Anterior cingulate cortex (tissue), 58 donors: ENCODE results near the gene SLC25A19.
A peak's percentile ranks its signal among the peaks of the same experiment; 100 is the strongest.

ENCODE experiments used
- DNase-seq, 58 donors: peaks; one replicate each; lab custom pipeline; 2025; lab: John Stamatoyannopoulos, UW

The SLC25A19 gene

GRCh38 chr17:75289115-75289831 lies at the start of gene SLC25A19:
SLC25A19 (minus strand) TSS chr17:75289433; CDS start chr17:75286764, 2,669 bp downstream.
- DNase-seq: peak; percentile 65 to 99 (median 98)

DNA sequence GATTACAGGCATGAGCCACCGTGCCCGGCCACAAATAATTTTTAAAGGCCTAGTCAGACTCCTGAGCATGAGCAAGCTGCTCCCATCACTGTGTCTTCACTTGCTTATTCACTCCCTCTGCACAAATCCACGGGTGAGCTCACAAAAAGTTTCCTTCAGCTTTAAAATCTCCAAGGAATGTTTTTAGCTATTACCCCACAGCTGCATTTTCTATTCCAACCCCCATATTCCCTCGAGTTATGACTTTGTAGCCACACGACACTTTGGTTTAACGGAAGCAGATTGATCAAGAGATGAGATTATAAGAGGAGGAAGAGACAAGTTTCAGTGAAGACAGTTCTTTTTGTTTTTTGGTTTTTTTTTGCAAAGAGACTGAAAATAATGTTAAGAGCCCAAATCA lies 49.1 kb upstream of the SLC25A19 start:
- no peak for DNase-seq

DNA sequence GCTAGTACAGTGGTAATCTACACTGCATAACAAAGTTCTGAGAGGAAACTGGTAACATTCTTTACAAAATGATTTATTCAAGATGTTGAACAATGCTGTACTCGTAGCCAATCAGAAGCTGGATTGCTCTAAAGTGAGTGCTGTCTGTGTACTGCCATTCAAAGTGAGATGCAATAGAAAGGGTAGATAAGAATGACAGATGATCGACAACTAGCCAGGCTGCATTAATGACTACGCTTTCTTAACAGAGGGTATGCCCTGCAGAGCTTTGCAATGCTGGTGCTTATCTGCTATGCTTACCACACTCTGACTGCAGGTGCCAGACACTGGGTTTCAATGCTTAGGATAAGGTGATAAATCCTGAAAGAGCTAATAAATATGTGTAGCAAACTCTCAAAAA lies 46.1 kb upstream of the SLC25A19 start:
- DNase-seq: no peak

GRCh38 chr17:75334723-75335122 lies 45.5 kb upstream of the SLC25A19 start:
- no peak for DNase-seq

DNA sequence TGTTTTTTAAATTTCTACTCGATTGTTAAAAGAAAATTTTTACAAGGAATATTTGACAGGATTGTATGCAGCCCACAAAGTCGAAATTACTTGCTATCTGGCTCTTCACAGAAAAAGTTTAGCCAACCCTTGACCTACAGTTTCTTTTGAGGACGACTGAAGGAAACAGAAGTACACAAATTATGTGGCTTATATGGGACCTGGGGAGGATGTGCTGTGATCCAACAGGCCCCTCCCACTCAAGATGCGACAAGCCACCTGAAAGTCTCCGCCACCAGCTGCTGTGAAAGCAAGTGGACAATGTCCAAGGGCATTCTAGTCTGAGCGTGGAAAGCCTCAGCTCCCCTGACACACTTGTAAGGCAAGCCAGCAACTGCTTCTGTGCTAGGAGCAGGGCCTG lies 42.4 kb upstream of the SLC25A19 start:
- DNase-seq: no peak

DNA sequence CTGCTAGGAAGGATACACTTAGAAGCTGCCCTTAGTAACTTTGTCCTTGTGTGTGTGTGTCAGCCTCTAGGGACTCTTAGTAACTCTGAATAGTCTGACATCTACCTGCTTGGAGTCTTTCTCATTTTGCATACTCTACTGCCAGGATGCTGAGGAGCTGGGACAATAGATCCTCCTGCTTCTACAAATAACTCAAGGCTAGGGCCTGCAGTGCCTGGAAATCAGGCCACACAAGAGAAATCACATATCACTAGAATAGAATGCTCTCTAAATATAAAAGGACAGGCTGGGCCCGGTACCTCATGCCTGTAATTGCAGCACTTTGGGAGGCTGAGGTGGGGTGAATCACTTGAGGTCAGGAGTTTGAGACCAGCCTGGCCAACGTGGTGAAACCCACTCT lies 38.5 kb upstream of the SLC25A19 start:
- DNase-seq: no peak

- no peak for DNase-seq
Observed at GRCh38 chr17:75326226-75326848, 37.1 kb upstream of the SLC25A19 start.

DNA sequence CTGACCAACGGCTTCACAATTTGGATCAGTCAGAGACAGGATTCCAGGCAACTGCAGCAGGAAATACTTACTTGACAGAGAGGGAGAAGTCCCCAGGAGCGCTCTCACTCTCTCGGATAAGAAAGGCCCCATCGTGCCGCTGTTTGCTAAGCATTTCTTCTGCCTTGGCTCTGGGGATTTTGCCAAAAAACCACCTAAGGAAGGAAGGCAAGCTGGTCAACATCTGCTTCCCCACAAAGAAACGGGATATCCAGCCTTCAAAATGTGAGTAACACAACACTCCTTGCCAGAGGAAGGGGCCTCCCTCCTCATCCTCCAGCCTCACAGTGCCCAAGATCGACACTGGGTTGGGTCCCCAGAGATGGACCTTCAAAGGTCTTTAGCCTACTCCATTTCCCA lies 36.6 kb upstream of the SLC25A19 start:
- DNase-seq: no peak

- no peak for DNase-seq
Observed at GRCh38 chr17:75325348-75325747, 36.1 kb upstream of the SLC25A19 start.

DNA sequence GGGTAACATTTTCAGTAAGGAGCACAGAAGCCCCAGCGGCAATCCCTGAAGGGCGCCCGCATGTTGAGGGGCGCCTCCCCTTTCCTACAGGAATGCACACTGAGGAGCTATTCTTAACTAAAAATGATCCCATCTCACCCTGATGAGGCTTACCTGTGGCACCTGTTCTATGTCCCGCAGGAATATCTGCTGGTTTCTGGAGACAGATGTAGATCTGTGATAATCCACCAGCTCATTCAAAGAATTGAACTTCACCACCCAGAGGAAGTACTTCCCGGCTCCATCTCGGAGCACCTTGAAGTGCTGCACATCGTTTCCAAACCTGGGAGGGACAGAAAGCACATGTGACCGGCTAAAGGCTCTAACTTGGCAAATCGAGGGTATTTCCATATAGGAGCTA lies 32.3 kb upstream of the SLC25A19 start:
- no peak for DNase-seq

GRCh38 chr17:75319904-75320691 lies 30.9 kb upstream of the SLC25A19 start:
- DNase-seq: no peak

GRCh38 chr17:75318615-75319222 lies 29.5 kb upstream of the SLC25A19 start:
- no peak for DNase-seq

DNA sequence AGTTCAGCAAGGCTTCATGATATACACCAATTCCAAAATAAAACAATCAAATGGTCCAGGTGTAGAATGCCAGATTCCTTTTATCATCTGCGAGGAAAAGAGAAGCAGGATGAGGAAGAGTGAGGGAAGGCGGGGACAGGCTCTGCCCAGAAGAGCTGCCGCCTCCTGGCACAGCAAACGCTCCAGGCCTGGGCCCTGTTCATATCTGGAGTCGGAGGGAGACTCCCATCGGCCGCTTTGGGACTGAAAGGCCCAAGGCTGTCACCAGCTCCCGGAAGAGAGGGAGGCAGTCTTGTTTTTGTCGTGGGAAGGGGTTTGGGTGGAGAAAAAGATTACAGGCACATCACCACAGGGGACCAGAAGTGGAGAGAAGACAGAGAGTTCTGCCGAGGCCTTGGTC lies 29.0 kb upstream of the SLC25A19 start:
- no peak for DNase-seq

- DNase-seq: no peak
Observed at GRCh38 chr17:75317671-75318070, 28.4 kb upstream of the SLC25A19 start.

GRCh38 chr17:75316253-75316652 lies 27.0 kb upstream of the SLC25A19 start:
- DNase-seq: no peak

DNA sequence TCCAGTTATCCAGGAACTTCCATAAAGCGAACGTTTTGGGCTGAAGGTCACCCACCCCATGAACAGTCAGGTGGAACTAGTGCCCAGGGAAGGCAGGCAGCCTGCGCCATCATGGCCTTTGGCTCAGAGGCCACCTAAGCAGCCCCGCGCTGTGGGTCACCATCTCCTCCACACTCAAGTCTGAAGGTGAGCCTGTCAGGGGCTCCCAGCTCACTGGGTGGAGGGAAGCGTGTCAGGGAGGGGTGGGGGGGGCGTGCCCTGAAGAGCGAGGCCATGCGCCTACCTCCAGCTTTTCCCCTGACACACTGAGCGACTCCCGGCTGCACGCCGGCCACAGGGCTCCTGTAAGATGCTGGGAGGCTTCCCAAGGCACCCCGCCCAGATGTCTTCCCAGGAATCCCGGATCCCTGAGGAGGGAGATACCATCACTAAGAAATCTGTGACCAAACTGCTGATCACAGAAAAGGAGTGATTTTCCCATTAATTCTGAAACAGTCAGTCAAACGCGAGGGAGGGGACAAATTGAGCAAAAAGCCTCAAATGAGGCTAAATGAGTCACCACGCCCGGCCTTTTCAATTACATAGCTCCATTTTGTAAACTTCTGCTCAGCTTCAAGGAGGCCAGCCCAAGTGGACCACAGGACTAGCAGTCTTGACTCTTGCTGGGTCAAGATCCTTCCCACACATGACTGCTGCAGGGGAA lies 26.5 kb upstream of the SLC25A19 start:
- no peak for DNase-seq

DNA sequence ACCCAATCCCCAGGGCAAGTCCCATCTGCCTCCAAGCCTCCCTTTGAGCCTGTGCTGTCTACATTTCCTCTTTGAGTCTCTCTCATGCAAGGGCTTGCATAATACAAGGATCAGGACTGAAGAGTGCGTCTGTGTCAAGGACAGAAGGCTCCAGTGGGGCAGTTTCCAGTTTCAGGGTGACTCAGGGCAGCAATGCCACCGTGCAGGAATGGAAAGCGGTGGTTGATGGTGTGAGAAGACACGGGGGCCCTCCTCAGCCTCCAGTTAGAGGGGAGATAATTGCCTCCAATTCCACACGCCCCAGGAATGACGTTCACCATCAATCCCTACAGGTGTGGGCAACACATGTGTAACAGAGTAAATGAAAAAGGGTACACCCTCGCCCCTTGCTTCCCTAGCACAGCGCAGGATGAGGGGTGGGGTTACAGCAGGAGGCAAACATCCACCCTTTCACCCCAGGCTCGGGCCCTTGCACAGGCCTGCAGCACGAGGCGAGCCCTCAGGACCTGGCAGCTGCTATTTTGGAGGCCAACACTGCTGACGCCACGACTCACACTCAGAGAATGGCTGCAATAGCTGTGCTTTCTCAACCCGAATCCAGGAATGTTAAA lies 24.8 kb upstream of the SLC25A19 start:
- peak in 2 of 58 donors; percentile 16 to 21 for DNase-seq

GRCh38 chr17:75308732-75309629 lies 19.7 kb upstream of the SLC25A19 start:
- no peak for DNase-seq
